ENCODE data around the gene C9orf72.

C9orf72 gene

DNA sequence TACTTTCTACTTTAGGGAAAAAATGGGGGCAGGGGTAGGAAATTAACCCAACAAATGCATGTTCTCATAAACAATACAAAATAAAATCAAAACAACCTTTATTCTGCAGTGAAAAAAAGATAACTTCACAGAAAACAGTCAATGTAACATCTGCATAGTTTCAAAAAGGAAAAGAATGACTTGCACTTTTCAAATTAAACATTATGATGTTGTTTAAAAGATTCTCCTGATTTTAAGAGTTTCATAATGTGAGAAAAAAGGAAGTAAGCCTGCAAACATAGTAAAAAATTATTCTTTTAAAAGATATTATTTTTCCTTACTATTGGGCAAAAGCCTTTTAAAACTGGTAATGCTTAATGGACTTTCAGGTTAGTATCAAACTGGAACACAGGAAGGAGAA lies 7.6 kb downstream of the C9orf72 start:
- TF ChIP-seq, protein P1, sequence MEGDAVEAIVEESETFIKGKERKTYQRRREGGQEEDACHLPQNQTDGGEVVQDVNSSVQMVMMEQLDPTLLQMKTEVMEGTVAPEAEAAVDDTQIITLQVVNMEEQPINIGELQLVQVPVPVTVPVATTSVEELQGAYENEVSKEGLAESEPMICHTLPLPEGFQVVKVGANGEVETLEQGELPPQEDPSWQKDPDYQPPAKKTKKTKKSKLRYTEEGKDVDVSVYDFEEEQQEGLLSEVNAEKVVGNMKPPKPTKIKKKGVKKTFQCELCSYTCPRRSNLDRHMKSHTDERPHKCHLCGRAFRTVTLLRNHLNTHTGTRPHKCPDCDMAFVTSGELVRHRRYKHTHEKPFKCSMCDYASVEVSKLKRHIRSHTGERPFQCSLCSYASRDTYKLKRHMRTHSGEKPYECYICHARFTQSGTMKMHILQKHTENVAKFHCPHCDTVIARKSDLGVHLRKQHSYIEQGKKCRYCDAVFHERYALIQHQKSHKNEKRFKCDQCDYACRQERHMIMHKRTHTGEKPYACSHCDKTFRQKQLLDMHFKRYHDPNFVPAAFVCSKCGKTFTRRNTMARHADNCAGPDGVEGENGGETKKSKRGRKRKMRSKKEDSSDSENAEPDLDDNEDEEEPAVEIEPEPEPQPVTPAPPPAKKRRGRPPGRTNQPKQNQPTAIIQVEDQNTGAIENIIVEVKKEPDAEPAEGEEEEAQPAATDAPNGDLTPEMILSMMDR (IDR thresholded peaks at IDR 0.05; ENCODE audit: borderline replicate concordance, insufficient read depth, low read depth, low read length): no peak
- H3K4me3 ChIP-seq (ENCODE audit: low read depth, low read length): no peak overlapping the region

DNA sequence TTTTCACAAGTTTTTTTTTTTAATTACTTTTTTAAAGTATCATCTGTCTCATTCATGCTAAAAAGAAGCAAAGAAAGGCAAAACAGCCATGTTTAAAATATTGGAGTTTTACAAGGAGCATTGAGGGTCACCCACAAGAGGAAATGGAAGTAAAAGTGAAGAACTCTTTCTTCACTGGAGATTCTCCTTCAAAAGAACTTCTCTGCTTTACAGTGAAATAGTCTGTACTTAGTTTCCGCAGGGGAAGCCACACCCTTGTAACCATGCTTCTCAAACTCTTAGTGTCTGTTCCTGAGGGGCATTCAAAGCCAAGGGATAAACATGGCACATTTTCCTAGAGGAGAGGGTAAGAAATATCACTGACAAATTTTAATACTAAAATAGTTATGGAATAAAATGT lies 8.6 kb downstream of the C9orf72 start:
- TF ChIP-seq, protein P1 (IDR thresholded peaks at IDR 0.05; ENCODE audit: borderline replicate concordance, insufficient read depth, low read depth, low read length): no peak

DNA sequence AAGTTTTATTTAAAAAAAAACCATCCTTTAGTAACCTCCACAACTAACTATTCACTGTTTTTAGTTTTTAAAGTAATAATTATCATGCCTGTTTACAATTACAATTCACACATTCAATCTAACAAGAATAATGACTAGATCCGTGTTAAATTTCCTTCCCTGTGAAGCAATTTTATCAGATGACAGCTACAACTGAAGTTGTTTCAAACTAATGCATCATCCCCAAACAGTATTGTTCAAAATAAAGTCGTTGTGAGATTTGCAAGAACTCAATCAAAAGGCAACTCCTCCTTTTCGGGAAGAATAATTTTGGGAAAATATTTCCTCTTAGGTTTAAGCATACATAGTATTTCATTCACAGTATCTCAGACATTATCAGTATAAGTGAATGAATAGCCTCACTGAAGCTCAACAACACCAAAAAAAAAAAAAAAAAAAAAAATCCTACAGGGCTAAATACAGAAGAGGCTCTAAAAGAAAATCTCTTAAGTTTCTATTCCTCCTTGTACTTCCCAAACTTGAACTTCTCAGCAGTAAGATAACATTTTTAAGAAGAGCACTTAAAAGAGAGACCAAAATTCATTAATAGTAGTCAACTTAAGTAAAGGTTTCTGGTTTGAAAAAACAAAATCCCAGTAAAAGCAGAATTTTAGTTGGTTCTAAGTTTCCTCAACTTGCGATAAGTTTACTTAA lies 9.4 kb downstream of the C9orf72 start:
- H3K4me3 ChIP-seq (ENCODE audit: low read depth, low read length): no peak overlapping the region
- TF ChIP-seq, protein P1 (IDR thresholded peaks at IDR 0.05; ENCODE audit: borderline replicate concordance, insufficient read depth, low read depth, low read length): no peak

More for the DNA sequence above, 8.6 kb downstream of the C9orf72 start:
- no peak overlapping the region for H3K4me3 ChIP-seq (ENCODE audit: low read depth, low read length)

DNA sequence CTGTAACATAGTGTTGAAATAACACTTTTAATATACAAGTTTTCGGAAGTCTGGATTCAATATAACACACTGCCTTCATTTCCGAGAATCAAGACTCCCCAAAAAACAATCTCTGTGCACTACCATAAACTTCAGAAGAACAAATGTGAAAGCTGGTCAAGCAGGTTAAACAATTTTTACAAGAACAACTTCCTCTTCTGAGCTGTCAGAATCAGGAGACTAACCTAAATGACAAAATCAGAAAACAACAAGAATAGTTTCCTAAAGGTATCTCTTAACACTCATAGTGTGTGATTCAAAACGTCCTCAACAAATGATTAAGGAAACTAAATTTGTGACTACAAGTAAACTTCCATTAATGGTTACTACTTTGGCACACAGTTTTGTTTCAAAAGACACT lies 11.6 kb downstream of the C9orf72 start:
- no peak overlapping the region for H3K4me3 ChIP-seq (ENCODE audit: low read depth, low read length)
- TF ChIP-seq, protein P1 (IDR thresholded peaks at IDR 0.05; ENCODE audit: borderline replicate concordance, insufficient read depth, low read depth, low read length): no peak

DNA sequence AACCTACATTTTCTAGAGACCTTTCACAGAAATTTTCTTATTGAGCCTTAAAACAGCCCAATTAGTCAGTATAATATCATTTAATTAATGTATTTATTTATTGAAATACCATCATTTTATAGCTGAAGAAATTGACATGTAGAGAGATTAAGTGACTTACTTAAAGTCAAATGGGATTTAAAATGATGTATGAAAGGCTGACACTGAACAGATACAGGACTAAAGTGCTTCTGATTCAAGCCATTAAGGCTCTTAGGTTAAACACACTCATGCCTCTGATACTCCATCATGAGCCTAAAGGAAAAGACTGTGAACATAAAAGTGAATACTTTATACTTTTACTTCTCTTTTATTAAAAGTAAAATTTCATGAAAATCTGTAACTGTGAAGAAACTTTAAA lies 12.8 kb downstream of the C9orf72 start:
- TF ChIP-seq, protein P1 (IDR thresholded peaks at IDR 0.05; ENCODE audit: borderline replicate concordance, insufficient read depth, low read depth, low read length): no peak
- no peak overlapping the region for H3K4me3 ChIP-seq (ENCODE audit: low read depth, low read length)

DNA sequence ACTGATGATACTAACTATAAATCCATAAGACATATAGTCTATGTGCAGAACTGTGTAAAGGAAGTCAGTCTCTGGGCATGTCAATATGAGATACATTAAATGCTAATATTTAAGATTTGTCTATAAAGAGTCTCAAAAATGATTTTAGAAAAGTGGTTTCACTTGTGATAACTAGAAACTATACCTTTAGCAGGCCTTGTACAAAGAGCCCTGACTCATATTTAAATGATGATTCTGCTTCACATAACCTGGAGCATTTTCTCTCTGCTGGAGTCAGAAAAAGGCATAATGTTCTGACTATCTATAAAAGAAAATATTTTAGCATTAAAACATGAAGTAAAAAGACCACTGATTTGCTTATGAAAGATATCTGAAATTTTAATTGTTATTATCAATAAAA lies 15.0 kb downstream of the C9orf72 start:
- H3K4me3 ChIP-seq (ENCODE audit: low read depth, low read length): no peak overlapping the region
- TF ChIP-seq, protein P1 (IDR thresholded peaks at IDR 0.05; ENCODE audit: borderline replicate concordance, insufficient read depth, low read depth, low read length): no peak

DNA sequence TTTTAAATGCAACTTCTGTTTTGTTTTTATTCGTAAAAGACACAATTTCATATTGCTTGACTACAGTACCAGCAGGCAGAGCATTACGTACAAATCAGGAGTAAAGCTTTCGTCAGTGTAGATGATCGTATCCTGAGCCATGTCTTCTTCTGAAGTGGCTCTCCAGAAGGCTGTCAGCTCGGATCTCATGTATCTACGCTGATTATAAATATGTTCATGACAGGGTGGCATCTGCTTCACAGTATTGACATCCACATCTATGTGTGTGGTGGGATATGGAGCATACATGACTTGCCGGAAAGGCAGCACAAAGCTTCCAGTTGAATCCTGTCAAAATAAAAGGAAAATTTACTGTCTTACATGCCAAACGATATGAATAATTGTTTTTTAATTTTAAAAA lies 16.8 kb downstream of the C9orf72 start:
- TF ChIP-seq, protein P1 (IDR thresholded peaks at IDR 0.05; ENCODE audit: borderline replicate concordance, insufficient read depth, low read depth, low read length): no peak
- no peak overlapping the region for H3K4me3 ChIP-seq (ENCODE audit: low read depth, low read length)
